ENCODE measurements around the gene SSR4. TPM values are rescaled to one million over a fixed set of nuclear protein-coding genes. Genes with fewer than 3 reads are reported as not detected.

The SSR4 gene
- total and polyA plus RNA-seq, 2 of the 13 experiments (the other 11 are each of a cell fraction or from before 2014, with no cell fraction given), result 214 to 288 TPM

GRCh38 chrX:153763989-153764755 is 30.3 kb upstream of the SSR4 start, which contains the start of gene PLXNB3 (continued):
- no peak for TF ChIP-seq FOXK1 (CRISPR knock-in tag; IDR thresholded peaks at IDR 0.05; ENCODE audit: borderline replicate concordance, low read depth)
- TF ChIP-seq, protein P1, sequence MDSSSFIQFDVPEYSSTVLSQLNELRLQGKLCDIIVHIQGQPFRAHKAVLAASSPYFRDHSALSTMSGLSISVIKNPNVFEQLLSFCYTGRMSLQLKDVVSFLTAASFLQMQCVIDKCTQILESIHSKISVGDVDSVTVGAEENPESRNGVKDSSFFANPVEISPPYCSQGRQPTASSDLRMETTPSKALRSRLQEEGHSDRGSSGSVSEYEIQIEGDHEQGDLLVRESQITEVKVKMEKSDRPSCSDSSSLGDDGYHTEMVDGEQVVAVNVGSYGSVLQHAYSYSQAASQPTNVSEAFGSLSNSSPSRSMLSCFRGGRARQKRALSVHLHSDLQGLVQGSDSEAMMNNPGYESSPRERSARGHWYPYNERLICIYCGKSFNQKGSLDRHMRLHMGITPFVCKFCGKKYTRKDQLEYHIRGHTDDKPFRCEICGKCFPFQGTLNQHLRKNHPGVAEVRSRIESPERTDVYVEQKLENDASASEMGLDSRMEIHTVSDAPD (CRISPR knock-in tag; IDR thresholded peaks at IDR 0.05), result no peak
- no peak for TF ChIP-seq POLR2AphosphoS2 (IDR thresholded peaks at IDR 0.05; ENCODE audit: low read depth, low read length)
- no peak for TF ChIP-seq TGIF2 (CRISPR knock-in tag; IDR thresholded peaks at IDR 0.05)
- TF ChIP-seq ZSCAN9 (CRISPR knock-in tag; IDR thresholded peaks at IDR 0.05; ENCODE audit: borderline replicate concordance), result no peak
- no peak for TF ChIP-seq KDM5A (IDR thresholded peaks at IDR 0.05; ENCODE audit: borderline replicate concordance, low read length)
- peak; percentile 100 for TF ChIP-seq HNRNPL (IDR thresholded peaks at IDR 0.05; ENCODE audit: low read depth, low read length)
- no peak for TF ChIP-seq REL (CRISPR knock-in tag; conservative IDR thresholded peaks at IDR 0.05)
- TF ChIP-seq DBP (CRISPR knock-in tag; IDR thresholded peaks at IDR 0.05; ENCODE audit: not compliant biosample characterization), result no peak
- TF ChIP-seq ZNF501 (CRISPR knock-in tag; IDR thresholded peaks at IDR 0.05), result peak; percentile 49; the same call in 1 of the 2 replicates
- TF ChIP-seq, protein P2, sequence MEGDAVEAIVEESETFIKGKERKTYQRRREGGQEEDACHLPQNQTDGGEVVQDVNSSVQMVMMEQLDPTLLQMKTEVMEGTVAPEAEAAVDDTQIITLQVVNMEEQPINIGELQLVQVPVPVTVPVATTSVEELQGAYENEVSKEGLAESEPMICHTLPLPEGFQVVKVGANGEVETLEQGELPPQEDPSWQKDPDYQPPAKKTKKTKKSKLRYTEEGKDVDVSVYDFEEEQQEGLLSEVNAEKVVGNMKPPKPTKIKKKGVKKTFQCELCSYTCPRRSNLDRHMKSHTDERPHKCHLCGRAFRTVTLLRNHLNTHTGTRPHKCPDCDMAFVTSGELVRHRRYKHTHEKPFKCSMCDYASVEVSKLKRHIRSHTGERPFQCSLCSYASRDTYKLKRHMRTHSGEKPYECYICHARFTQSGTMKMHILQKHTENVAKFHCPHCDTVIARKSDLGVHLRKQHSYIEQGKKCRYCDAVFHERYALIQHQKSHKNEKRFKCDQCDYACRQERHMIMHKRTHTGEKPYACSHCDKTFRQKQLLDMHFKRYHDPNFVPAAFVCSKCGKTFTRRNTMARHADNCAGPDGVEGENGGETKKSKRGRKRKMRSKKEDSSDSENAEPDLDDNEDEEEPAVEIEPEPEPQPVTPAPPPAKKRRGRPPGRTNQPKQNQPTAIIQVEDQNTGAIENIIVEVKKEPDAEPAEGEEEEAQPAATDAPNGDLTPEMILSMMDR (CRISPR knock-in tag; IDR thresholded peaks at IDR 0.05), result peak; percentile 96
- TF ChIP-seq ZNF101 (CRISPR knock-in tag; IDR thresholded peaks at IDR 0.05; ENCODE audit: borderline replicate concordance, low read depth), result no peak
- no peak for TF ChIP-seq ATF3 (CRISPR knock-in tag; IDR thresholded peaks at IDR 0.05)
- no peak for TF ChIP-seq E2F1 (CRISPR knock-in tag; IDR thresholded peaks at IDR 0.05)
- 0 out of 2 replicates have a peak, but pooled peaks have one; percentile 33 for TF ChIP-seq GATAD1 (CRISPR knock-in tag; IDR thresholded peaks at IDR 0.05)
- TF ChIP-seq, protein P3, sequence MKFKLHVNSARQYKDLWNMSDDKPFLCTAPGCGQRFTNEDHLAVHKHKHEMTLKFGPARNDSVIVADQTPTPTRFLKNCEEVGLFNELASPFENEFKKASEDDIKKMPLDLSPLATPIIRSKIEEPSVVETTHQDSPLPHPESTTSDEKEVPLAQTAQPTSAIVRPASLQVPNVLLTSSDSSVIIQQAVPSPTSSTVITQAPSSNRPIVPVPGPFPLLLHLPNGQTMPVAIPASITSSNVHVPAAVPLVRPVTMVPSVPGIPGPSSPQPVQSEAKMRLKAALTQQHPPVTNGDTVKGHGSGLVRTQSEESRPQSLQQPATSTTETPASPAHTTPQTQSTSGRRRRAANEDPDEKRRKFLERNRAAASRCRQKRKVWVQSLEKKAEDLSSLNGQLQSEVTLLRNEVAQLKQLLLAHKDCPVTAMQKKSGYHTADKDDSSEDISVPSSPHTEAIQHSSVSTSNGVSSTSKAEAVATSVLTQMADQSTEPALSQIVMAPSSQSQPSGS (CRISPR knock-in tag; IDR thresholded peaks at IDR 0.05), result no peak
- TF ChIP-seq JUNB (CRISPR knock-in tag; IDR thresholded peaks at IDR 0.05; ENCODE audit: borderline replicate concordance), result no peak
- TF ChIP-seq SOX5 (CRISPR knock-in tag; IDR thresholded peaks at IDR 0.05; ENCODE audit: borderline replicate concordance), result no peak
- TF ChIP-seq TIGD3 (CRISPR knock-in tag; IDR thresholded peaks at IDR 0.05; ENCODE audit: borderline replicate concordance), result no peak
